Thyroid gland (tissue), 4 donors: ENCODE measurements around the gene DOK7. TPM values are rescaled to one million over a fixed set of nuclear protein-coding genes. Genes with fewer than 3 reads are reported as not detected.

ENCODE experiments used
- DNase-seq, 2 donors: peaks; one replicate each; pipeline ENCODE4 v3.0.0-alpha.2; 2019
- H3K27ac ChIP-seq, 3 donors: fragments of 200-600 bp; sonication (generic); 1 replicate in 2 of 3; 2 replicates in 1 of 3; pipeline ENCODE4 v1.5.1; 2016 to 2019; ENCODE audit warnings: mild to moderate bottlenecking in 1 of 3, moderate library complexity in 1 of 3
- H3K27me3 ChIP-seq: fragments of 200-600 bp; sonication (generic); one replicate; pipeline ENCODE4 v1.5.1; 2019
- H3K36me3 ChIP-seq, 2 donors: fragments of 200-600 bp; sonication (generic); one replicate each; pipeline ENCODE4 v1.5.1; 2016 to 2019
- H3K4me1 ChIP-seq, 2 donors: fragments of 200-600 bp; sonication (generic); one replicate each; pipeline ENCODE4 v1.5.1; 2017 to 2019
- H3K4me3 ChIP-seq, 3 donors: fragments of 200-600 bp; sonication (generic); replicated peaks in 1 of 3; 1 replicate in 2 of 3; 2 replicates in 1 of 3; pipeline ENCODE4 v1.5.1; 2016; ENCODE audit warnings: mild to moderate bottlenecking in 1 of 3
- H3K9me3 ChIP-seq: fragments of 200-600 bp; sonication (generic); one replicate; pipeline ENCODE4 v1.5.1; 2017
- POLR2A ChIP-seq, 2 donors: fragments of 450-650 bp; IDR thresholded peaks; one replicate each; pipeline ENCODE4 v1.6.1; 2017; ENCODE audit warnings: antibody characterized with exemption in 2 of 2, mild to moderate bottlenecking in 2 of 2, moderate library complexity in 1 of 2
- WGBS, 2 donors: methylation state at CpG; one replicate each; pipeline ENCODE4 v1.1.5; 2017; 5-methylcytosine and 5-hydroxymethylcytosine counted together
- intact Hi-C: fragments of 100-400 bp; cut with DNase I; formaldehyde crosslinking; loops from one replicate; pipeline ENCODE4 v1.15.1; 2023
- total RNA-seq, 4 donors: library from RNA; depleted of rRNA; stranded (reverse); fragments of >200 nt; gene quantifications; one replicate each; pipeline ENCODE4 v1.2.3, GENCODE V29; 2016
- TF ChIP-seq, protein P1 (sequence below), 6 experiments: fragments of 200-600 bp in 3 of 6; fragments of 450-650 bp in 3 of 6; sonication (generic) in 3 of 6; IDR thresholded peaks; one replicate each; pipeline ENCODE4 v1.5.1; 2016 to 2019; ENCODE audit warnings: antibody characterized with exemption in 6 of 6, mild to moderate bottlenecking in 2 of 6, inconsistent platforms in 1 of 6, moderate library complexity in 1 of 6

DOK7 gene
- total RNA-seq, 4 donors from 2014 or later: 0.25 to 2.7 (median 0.52) TPM

DNA sequence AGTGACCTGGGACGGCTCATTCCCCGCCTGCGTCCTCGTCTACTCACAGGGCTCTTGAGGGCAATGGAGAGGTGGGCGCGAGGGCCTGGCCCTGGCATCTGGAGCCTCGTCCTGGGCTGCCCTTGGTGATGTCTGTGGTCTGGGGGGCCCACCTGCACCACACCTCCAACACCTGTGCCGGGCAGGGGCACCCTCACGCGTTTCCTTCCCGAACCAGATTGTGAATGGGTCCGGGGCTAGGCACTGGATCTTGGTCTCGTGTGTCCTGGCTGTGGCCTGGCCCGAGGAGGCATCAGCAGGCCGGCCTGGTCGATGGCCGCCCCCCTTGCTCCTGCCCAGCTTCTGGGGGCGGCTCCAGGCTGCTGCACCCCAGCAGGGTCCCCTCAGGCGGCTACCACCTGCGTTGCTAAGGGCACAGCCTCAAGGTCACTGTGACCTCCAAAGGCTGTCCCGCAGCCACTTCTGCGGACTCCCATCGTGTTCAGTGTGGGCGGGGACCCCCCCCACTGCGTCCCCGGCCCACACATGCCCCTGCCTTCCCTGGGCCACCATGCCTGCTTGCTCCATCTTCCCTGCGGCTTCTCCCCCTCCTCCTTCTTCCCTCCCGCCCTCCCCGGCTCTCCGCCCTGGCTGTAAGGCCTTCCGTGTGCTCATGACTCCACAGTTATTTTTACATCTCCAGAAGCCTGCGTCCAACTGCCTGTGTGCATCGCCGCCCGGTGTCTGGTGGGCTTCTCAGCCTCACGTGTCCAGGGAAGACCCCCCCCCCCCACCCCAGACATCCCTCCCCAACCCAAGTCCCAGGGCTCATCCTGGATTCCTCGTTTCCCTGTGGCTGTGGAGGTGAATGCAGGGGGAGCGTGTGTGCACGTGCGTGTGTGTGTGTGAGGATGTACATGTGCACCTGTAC is 3.8 kb downstream of the DOK7 start:
- Histone ChIP-seq H3K27me3 (no peaks in the 10 kb centered on the region), H3K4me3 (no peak overlapping the region), H3K27ac (no peak overlapping the region), H3K9me3 (no peaks in the 10 kb centered on the region), H3K4me1 (peaks cover 4 to 9% of the 10 kb centered on the region in 2 donors), H3K36me3 (no peaks in the 10 kb centered on the region)
- TF ChIP-seq, protein P1, sequence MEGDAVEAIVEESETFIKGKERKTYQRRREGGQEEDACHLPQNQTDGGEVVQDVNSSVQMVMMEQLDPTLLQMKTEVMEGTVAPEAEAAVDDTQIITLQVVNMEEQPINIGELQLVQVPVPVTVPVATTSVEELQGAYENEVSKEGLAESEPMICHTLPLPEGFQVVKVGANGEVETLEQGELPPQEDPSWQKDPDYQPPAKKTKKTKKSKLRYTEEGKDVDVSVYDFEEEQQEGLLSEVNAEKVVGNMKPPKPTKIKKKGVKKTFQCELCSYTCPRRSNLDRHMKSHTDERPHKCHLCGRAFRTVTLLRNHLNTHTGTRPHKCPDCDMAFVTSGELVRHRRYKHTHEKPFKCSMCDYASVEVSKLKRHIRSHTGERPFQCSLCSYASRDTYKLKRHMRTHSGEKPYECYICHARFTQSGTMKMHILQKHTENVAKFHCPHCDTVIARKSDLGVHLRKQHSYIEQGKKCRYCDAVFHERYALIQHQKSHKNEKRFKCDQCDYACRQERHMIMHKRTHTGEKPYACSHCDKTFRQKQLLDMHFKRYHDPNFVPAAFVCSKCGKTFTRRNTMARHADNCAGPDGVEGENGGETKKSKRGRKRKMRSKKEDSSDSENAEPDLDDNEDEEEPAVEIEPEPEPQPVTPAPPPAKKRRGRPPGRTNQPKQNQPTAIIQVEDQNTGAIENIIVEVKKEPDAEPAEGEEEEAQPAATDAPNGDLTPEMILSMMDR (IDR thresholded peaks at IDR 0.05): no peak
- no peak for TF ChIP-seq POLR2A (IDR thresholded peaks at IDR 0.05)
- peak in 1 of 2 donors; percentile 1 for DNase-seq
- intact Hi-C loops: no loop called here
- 70 to 79% methylated on average over 25 to 27 of the region's 40 CpGs for WGBS, 2 donors

DNA sequence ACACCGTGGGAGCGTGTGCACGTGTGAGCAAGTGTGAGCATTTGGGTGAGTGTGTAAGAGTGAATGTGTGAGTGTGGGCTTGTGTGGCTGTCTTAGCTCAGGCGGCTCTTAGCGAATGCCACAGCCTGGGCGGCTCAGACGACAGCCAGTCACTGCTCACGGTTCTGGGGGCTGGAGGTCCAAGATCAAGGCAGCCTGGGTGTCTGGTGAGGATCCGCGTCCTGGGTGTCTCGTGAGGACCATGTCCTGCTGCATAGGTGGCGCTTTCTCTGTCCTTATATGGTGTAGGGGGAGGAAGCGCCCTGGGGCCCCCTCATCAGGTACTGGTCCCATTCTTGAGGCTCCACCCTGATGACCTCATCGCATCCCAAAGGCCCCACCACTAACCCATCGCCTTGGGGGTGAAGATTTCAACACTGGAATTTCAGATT is 4.5 kb downstream of the DOK7 start:
- H3K27ac ChIP-seq: no peak overlapping the region
- H3K4me1 ChIP-seq: peaks cover 4 to 9% of the 10 kb centered on the region in 2 donors
- intact Hi-C loops: no loop called here
- 84 to 95% methylated on average over 15 of the region's 15 CpGs for WGBS, 2 donors
- no peaks in the 10 kb centered on the region for H3K27me3 ChIP-seq
- H3K4me3 ChIP-seq: no peak overlapping the region
- TF ChIP-seq, protein P1 (IDR thresholded peaks at IDR 0.05): no peak
- no peak for TF ChIP-seq POLR2A (IDR thresholded peaks at IDR 0.05)
- DNase-seq: peak in 1 of 2 donors; percentile 1
- H3K9me3 ChIP-seq: no peaks in the 10 kb centered on the region
- H3K36me3 ChIP-seq: no peaks in the 10 kb centered on the region

DNA sequence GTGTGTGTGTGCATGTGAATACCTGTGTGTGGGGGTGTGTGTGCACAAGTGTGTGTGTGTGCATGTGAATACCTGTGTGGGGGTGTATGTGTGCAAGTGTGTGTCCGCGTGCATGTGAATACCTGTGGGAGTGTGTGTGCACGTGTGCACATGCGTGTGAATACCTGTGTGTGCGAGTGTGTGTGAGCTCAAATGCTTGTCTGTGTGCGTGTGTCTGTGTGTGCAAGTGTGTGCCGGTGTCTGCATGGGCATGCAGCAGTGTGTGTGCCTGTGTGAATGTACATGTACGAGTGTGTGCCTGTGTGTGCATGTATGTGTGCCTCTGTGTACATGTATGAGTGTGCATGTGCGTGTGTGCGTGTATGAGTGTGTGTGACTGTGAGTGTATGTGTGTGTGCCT is 5.0 kb downstream of the DOK7 start:
- Histone ChIP-seq H3K27me3 (no peaks in the 10 kb centered on the region), H3K9me3 (no peaks in the 10 kb centered on the region), H3K27ac (no peak overlapping the region), H3K4me1 (peaks cover 4 to 5% of the 10 kb centered on the region in 2 donors), H3K4me3 (no peak overlapping the region), H3K36me3 (no peaks in the 10 kb centered on the region)
- 91 to 98% methylated on average over 10 of the region's 10 CpGs for WGBS, 2 donors
- DNase-seq: peak in 1 of 2 donors; percentile 0
- intact Hi-C loops: no loop called here
- TF ChIP-seq POLR2A (IDR thresholded peaks at IDR 0.05): no peak
- TF ChIP-seq, protein P1 (IDR thresholded peaks at IDR 0.05): no peak

DNA sequence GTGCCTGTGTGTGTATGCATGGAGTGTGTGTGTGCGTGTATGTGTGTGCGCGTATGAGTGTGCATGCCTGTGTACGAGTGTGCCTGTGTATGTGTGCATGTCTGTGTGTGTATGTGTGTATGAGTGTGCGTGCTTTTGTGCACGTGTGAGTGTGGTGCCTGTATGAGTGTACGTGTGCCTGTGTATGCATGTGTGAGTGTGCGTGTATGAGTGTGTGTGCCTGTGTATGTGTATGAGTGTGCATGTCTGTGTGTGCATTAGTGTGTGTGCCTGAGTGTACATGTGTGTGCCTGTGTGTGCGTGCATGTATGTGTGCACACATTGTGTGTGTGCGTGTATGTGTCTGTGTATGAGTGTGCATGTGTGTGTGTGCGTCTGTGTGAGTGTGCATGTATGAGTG is 5.7 kb downstream of the DOK7 start:
- intact Hi-C loops: no loop called here
- Histone ChIP-seq H3K36me3 (no peaks in the 10 kb centered on the region), H3K27me3 (no peaks in the 10 kb centered on the region), H3K4me3 (no peak overlapping the region), H3K4me1 (peaks cover 0 to under 1% of the 10 kb centered on the region in 2 donors), H3K27ac (no peak overlapping the region), H3K9me3 (no peaks in the 10 kb centered on the region)
- WGBS, 2 donors: 87 to 96% methylated on average over 11 of the region's 11 CpGs
- DNase-seq: no peak
- TF ChIP-seq POLR2A (IDR thresholded peaks at IDR 0.05): no peak
- TF ChIP-seq, protein P1 (IDR thresholded peaks at IDR 0.05): no peak
